Measurements from ENCODE around the gene SFI1. TPM values are rescaled to one million over a fixed set of nuclear protein-coding genes. Genes with fewer than 3 reads are reported as not detected.

The SFI1 gene
- polyA plus RNA-seq, 1 donor (not counting 4 experiments of a cell fraction or from before 2014, with no cell fraction given): 10.7 TPM

DNA sequence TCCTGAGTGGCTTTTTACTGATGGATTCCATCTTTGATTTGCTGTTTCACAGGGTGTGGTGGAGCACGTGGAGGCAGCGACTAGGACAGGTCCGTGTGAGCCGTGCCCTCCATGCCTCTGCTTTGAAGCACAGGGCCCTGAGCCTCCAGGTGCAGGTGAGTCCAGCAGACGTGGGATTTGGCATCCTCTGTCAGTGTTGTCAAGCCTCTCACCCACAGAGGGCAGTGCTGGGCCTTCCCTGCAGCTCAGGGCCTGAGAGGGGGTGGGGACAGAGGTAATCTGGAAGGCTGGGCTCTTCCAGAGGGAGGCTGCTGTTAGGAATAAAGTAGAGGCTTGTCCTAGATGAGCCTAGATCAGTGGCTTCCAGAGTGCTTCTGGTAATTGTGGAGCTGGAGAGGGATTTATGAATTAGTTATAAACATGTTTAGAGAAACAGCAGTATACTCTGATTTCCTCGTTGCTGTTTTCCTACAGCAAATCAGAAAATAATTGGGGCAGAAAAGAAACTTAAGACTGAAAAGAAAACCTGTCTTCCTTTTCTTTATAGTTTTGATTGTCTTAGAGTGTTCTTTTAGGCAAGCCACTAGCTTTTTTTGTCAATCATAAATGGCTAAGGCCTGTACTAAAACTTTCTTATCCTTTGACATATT, 65.0 kb downstream of the SFI1 start:
- H3K79me2 ChIP-seq (ENCODE audit: control insufficient read depth, insufficient read depth, low read length): no peaks in the 10 kb centered on the region
- no peaks in the 10 kb centered on the region for H4K20me1 ChIP-seq (ENCODE audit: control insufficient read depth, extremely low read depth, insufficient read depth, low read length)
- no peak overlapping the region for H3K4me2 ChIP-seq (ENCODE audit: control insufficient read depth, extremely low read depth, insufficient read depth, low read depth, low read length)
- DNase-seq (ENCODE audit: low read depth, low spot score): peak; percentile 28
- no peak overlapping the region for H2AFZ ChIP-seq (ENCODE audit: control insufficient read depth, low read length)
- no peaks in the 10 kb centered on the region for H3K9me3 ChIP-seq (ENCODE audit: control insufficient read depth, low read depth, low read length)
- TF ChIP-seq, protein P1, sequence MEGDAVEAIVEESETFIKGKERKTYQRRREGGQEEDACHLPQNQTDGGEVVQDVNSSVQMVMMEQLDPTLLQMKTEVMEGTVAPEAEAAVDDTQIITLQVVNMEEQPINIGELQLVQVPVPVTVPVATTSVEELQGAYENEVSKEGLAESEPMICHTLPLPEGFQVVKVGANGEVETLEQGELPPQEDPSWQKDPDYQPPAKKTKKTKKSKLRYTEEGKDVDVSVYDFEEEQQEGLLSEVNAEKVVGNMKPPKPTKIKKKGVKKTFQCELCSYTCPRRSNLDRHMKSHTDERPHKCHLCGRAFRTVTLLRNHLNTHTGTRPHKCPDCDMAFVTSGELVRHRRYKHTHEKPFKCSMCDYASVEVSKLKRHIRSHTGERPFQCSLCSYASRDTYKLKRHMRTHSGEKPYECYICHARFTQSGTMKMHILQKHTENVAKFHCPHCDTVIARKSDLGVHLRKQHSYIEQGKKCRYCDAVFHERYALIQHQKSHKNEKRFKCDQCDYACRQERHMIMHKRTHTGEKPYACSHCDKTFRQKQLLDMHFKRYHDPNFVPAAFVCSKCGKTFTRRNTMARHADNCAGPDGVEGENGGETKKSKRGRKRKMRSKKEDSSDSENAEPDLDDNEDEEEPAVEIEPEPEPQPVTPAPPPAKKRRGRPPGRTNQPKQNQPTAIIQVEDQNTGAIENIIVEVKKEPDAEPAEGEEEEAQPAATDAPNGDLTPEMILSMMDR (optimal IDR thresholded peaks at IDR 0.05 in 1 of 3, IDR thresholded peaks at IDR 0.05 in 1 of 3, conservative IDR thresholded peaks at IDR 0.05 in 1 of 3; ENCODE audit: extremely low read depth in 1 of 3, insufficient read depth in 2 of 3, low read length in 3 of 3): peak; percentile 84 to 96 (median 94)
- no peak for TF ChIP-seq EZH2 (IDR thresholded peaks at IDR 0.05; ENCODE audit: low read length)
- no peaks in the 10 kb centered on the region for H3K27me3 ChIP-seq (ENCODE audit: control insufficient read depth, extremely low read depth, insufficient read depth, low read length)
- H3K27ac ChIP-seq (ENCODE audit: control insufficient read depth, insufficient read depth, low read length): no peak overlapping the region
- H3K4me3 ChIP-seq (ENCODE audit: control insufficient read depth in 2 of 3, extremely low read depth in 1 of 3, insufficient read depth in 2 of 3, low read depth in 1 of 3, low read length in 3 of 3): no peak overlapping the region
- no peaks in the 10 kb centered on the region for H3K9me1 ChIP-seq (ENCODE audit: control insufficient read depth, extremely low read depth, insufficient read depth, low read length)
- H3K4me1 ChIP-seq (ENCODE audit: control insufficient read depth, extremely low read depth, insufficient read depth, low read length): no peaks in the 10 kb centered on the region
- H3K36me3 ChIP-seq (ENCODE audit: control insufficient read depth in 2 of 2, extremely low read depth in 1 of 2, insufficient read depth in 2 of 2, low read length in 2 of 2): peaks cover 2 to 6% of the 10 kb centered on the region in 2 experiments
- H3K9ac ChIP-seq (ENCODE audit: control insufficient read depth, extremely low read depth, insufficient read depth, low read length): no peak overlapping the region
- FAIRE-seq: peak; percentile 79
- dilution Hi-C loops (cut with MboI; ENCODE audit: extremely low pct_ligation_motif_present, low sequenced_read_pairs): no loop called here

DNA sequence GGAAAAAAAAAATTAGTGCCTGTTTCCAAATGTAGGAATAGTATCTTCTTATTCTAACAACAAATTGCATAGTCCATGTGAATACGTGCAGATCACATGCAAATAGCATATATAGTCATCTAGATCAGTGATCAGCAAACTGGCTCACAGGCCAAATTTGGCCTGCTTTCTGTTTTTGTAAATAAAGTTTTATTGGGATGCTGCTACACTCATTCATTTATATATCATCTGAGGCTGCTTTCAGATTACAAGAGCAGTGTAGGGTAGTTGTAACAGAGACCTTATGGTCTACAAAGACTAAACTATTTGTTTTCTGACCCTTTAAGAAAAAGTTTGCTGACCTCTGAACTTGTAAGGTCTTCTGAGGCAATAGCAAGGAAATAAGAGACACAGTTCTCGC, 65.6 kb downstream of the SFI1 start:
- H3K36me3 ChIP-seq (ENCODE audit: control insufficient read depth in 2 of 2, extremely low read depth in 1 of 2, insufficient read depth in 2 of 2, low read length in 2 of 2): peaks cover 2 to 6% of the 10 kb centered on the region in 2 experiments
- no peaks in the 10 kb centered on the region for H3K9me1 ChIP-seq (ENCODE audit: control insufficient read depth, extremely low read depth, insufficient read depth, low read length)
- TF ChIP-seq EZH2 (IDR thresholded peaks at IDR 0.05; ENCODE audit: low read length): no peak
- TF ChIP-seq, protein P1 (optimal IDR thresholded peaks at IDR 0.05 in 1 of 3, IDR thresholded peaks at IDR 0.05 in 1 of 3, conservative IDR thresholded peaks at IDR 0.05 in 1 of 3; ENCODE audit: extremely low read depth in 1 of 3, insufficient read depth in 2 of 3, low read length in 3 of 3): no peak
- dilution Hi-C loops (cut with MboI; ENCODE audit: extremely low pct_ligation_motif_present, low sequenced_read_pairs): no loop called here
- H3K9ac ChIP-seq (ENCODE audit: control insufficient read depth, extremely low read depth, insufficient read depth, low read length): no peak overlapping the region
- H3K27ac ChIP-seq (ENCODE audit: control insufficient read depth, insufficient read depth, low read length): no peak overlapping the region
- H3K27me3 ChIP-seq (ENCODE audit: control insufficient read depth, extremely low read depth, insufficient read depth, low read length): no peaks in the 10 kb centered on the region
- no peaks in the 10 kb centered on the region for H3K79me2 ChIP-seq (ENCODE audit: control insufficient read depth, insufficient read depth, low read length)
- DNase-seq (ENCODE audit: low read depth, low spot score) (no peak), FAIRE-seq (no peak)
- H3K4me3 ChIP-seq (ENCODE audit: control insufficient read depth in 2 of 3, extremely low read depth in 1 of 3, insufficient read depth in 2 of 3, low read depth in 1 of 3, low read length in 3 of 3): no peak overlapping the region
- H3K4me2 ChIP-seq (ENCODE audit: control insufficient read depth, extremely low read depth, insufficient read depth, low read depth, low read length): no peak overlapping the region
- H4K20me1 ChIP-seq (ENCODE audit: control insufficient read depth, extremely low read depth, insufficient read depth, low read length): no peaks in the 10 kb centered on the region
- H2AFZ ChIP-seq (ENCODE audit: control insufficient read depth, low read length): no peak overlapping the region
- H3K9me3 ChIP-seq (ENCODE audit: control insufficient read depth, low read depth, low read length): no peaks in the 10 kb centered on the region
- H3K4me1 ChIP-seq (ENCODE audit: control insufficient read depth, extremely low read depth, insufficient read depth, low read length): no peaks in the 10 kb centered on the region
